Nucleus accumbens (tissue), 56 donors: ENCODE measurements around the gene OTUD4.
"Not testable (repeated sequence)": the region's sequence is repeated elsewhere in the genome, so short reads cannot be mapped to it uniquely, and the experiment has no call there.

Experiments
- DNase-seq, 56 donors: peaks; one replicate each; lab custom pipeline; 2025; lab: John Stamatoyannopoulos, UW

The OTUD4 gene

DNA sequence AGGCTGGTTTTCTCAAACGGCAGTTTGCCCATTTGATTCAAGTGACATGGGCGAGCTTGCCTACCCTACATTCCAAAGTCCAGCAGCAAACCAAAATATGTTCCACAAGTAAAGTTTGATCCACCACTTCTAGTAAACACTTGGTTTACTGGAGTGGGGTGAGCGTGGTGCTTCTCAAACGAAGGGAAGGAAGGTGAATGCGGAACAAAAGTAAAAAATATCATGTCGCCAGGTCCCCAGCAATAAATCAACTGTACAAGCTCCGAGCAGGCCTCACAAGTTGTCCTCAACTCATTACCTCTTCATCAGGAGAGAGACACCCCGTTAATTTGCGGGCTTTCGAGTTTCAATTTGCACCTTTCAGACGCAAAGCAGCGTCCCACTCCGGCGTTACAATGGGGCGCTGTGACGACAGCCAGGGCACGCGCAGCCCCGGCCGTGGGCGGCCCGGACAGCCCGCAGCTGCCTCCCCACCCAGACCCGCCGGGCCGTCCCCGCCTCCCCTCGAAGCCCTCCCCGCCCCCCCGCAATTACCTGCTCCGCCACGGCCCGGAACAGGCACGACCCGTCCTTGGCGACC, 1.0 kb downstream of the OTUD4 start:
- peak in 52 of 56 donors; percentile 5 to 78 (median 56) for DNase-seq

DNA sequence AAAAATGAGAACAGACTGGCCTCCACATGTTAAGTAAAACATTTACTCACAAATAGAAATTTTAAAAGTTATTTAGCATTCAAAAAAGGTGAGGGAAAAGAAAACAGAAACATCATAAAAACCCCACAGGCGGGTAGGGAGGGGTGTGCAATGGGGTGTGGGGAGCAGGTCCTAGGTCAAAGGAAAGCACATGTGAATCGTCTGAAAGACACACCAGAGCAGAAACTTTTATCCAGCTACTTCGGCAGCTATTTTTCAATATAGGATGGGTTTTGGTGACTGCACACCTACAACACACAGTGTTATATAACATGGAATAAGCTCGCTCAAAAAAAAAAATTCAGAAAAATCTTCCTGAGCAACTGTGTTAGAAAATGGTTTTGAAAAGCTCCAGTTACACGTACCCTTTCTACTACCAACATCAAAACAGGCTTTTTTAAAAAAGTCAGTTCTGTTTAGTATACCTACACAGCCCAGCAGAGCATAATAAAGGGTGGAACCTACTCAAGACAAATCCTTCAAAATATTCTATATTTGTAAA, 1.6 kb downstream of the OTUD4 start:
- no peak for DNase-seq

GRCh38 chr4:145177906-145178538, 2.4 kb downstream of the OTUD4 start:
- DNase-seq, result peak in 1 of 56 donors; percentile 10

- no peak for DNase-seq
Observed at GRCh38 chr4:145177511-145177905, 2.9 kb downstream of the OTUD4 start.

DNA sequence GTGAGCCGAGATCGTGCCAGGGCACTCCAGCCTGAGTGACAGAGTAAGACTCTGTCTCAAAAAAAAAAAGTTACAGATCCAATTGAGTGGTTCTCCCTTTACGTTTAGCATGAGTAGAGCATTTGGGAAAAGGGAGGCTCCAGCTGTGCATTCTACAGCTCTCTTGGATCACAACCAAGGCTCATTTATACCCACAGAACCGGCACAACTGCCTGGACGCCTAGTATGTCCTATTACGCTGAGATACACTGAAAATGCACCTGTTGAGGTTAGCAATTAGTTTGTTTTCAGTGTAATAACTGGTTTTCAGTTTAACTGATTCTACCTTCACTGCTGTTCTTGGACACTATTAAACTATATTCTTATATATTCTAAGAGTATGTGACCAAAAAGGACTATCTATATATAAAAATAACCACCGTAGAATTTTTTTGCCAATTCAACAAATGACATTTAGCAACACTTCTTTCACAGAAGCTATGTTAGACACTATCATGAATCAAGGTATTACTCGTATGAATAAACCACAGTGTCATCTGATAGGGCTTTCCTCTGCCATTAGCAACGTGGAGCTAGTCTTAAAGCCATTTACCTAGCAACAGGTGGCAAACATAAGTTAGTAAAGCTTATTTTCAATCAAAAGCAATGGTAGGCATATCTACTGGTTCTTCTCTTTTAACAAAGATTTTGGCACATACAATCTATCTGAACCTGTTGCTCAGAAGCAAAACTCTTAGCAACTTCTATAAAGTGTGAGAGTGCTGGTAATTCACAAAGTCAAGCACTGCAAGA, 3.6 kb downstream of the OTUD4 start:
- DNase-seq, result no peak

GRCh38 chr4:145171911-145172310, 8.5 kb downstream of the OTUD4 start:
- DNase-seq, result no peak

DNA sequence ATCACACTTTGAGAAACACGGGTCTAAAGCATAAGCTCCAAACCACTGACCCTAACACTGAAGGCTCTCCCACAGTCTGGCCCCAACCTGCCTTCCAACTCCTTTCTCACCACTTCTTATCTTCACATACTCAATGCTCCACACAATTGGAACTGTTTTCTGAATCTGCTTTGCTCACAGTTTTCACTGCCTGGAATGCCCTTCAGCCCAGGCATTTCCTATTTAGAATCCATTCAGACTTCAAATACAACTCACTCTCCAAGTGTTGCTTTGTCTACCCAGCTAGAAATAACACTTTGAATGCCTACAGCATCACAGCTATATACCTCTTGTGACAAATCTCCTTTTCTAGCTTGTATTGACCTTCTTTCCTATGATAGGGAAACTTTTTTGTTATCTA, 10.2 kb downstream of the OTUD4 start:
- no peak for DNase-seq

- DNase-seq, result no peak
Observed at GRCh38 chr4:145168581-145169187, 11.7 kb downstream of the OTUD4 start.

DNA sequence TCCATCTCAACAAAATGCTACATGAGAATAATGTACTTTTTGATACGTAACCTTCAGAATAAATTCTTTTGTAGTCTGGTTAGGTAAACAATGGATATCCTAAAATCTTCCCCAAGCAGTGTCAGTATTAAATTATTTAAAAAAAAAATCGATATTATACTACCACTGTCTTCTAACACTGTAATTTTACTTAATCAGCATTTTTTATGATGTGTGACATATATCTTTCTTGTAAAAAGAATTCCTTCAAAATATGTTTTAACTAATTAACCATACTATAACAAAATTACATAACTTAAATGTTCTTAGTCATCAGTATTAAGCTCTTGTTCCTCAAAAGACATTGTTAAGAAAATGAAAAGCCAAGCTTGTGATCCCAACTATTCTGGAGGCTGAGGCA, 12.5 kb downstream of the OTUD4 start:
- no peak for DNase-seq

DNA sequence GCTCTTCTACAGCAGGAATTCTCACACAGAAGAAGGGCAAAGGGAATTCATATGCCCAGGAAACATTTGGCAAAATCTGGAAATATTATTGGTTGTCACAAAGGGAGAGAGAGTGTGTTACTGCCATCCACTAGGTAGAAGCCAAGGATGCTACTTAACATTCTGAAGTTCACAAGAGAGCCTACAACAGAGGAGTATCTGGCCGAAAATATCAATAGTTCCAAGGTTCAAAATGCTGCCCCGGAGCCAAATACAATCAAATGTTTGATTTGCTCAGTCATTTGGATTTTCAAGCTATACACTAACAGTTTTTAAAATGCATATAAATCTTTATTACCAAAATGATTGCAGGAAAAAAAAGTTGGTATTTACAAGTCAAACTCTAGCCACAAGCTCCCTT, 18.8 kb downstream of the OTUD4 start:
- DNase-seq, result no peak

- DNase-seq, result no peak
Observed at GRCh38 chr4:145156986-145157385, 23.4 kb downstream of the OTUD4 start.

DNA sequence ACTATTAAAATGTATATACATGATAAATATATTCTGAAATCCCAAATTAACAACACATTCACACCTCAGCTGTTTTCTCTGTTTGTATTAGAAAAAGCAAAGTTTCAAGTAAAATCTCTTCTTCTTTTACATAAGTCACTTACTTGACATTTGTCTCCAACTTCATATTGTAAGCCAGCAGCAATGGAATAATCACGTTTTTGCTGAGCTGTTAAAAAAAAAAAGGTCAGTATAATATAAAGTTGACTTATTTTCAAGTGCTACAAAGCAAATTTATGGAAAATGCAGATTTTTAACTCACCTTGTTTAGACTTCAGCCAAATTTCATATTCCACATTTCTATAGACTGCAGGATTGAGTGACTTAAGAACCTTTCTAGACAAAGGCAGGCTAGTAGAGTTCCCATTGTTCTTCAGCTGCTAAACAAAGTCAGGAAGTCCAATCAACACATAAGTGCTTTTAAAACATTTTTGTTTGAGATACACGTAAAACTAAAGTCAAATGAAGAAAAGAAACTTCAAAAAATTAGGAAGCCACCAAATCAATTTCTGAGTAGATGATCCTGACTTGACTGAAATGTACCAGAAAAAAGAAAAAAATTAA, 25.0 kb downstream of the OTUD4 start:
- DNase-seq, result no peak

DNA sequence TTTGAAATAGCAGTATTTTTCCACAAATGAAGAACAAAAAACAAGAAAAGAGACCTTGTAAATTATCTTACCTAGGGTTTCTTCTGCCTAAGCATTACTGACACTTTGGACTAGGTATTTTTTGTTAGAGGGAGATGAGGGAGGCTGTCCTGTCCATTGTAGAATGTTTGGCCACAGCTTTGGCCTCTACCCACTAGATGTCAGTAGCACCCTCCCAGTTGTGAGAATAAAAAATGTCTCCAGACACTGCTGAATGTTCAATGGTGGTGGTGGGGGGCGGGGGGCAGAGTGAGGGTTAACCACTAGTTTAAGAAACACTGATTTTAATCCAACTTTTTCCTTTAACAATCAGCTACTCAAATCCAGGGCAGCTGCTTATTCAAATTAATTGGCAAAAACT, 25.8 kb downstream of the OTUD4 start:
- DNase-seq, result peak in 5 of 56 donors; percentile 4 to 21 (median 5)

DNA sequence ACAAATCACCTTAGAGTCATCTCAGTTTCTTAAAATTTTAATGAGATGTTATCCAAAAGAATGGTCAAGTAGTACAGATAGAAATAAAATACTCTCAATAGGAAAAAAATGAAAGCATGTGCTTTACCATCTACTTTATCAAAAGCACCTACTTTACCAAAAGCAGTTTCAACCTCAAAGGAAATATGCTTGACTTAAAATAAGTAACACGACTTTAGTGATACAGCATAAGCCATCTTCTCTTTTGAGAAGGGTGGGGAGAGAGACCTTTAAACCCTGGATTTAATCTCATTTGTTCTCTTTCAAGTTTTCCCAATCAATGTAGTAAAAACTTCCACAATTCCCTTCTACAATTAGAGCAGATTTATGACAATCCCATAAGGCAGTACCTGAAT, 26.5 kb downstream of the OTUD4 start:
- no peak for DNase-seq

DNA sequence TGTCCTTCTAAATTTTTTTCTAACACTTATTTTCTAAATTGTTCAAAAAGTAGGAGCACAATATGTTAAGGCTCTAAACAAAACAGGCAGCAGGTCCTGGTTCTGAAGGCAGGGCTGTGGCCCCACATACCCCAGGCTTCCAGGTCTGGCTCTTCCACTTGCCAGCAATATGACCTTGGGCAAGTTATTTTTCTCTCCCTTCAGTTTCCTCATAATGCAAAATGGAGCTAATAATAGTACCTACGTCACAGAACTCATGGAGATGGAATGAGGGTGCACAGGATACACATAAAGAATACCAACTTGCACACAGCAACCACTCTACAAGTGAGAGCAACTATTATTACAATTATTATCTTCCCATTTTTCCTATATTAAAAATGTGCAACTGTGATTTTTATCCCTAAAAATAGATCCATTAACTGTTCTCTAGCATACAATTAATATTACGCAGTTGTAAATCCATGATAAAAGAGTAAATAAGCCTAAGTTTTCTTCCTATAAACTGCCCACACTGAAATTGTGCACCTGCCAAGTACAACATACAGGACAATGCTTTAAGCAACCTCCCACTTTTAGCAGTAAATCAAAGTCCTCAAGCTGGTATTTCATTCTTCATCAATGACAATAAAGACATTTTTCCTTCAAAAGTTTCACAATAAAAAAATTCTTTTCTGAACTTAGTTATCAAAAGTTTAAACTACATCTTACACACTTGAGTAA, 27.0 kb downstream of the OTUD4 start:
- no peak for DNase-seq

GRCh38 chr4:145148980-145149379, 31.4 kb downstream of the OTUD4 start:
- no peak for DNase-seq

GRCh38 chr4:145136219-145136618, 44.2 kb downstream of the OTUD4 start:
- not testable (repeated sequence) for DNase-seq

DNA sequence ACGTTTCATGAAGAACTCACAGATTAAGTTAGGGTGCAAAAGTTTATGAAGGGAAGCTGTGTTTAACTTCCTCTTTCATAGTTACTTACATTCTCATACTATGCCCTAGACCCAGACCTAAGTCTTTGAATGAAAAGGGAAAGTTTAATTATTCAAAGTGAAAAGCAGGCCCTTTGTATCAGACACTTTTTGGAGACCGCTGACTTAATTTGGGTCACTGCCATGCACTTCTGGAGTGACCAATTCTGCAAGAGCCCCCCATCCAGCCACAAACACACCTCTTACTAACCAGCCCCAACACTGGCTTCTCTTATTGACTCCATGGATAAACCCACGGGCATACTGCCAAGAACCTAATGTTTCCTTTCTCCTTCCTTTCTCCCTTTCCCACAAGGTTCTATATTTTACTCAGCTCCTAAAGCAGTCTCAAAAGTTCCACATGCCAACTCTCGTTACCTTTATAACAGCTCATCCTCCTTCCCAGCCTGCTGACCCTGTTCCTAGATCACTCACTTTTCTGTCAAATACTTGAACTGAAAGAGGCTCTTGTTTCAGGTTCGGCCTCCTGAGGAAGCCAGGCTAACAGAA, 47.8 kb downstream of the OTUD4 start:
- DNase-seq, result peak in 5 of 56 donors; percentile 1 to 11 (median 4)

- DNase-seq, result no peak
Observed at GRCh38 chr4:145131848-145132247, 48.5 kb downstream of the OTUD4 start.
